BJ (cell line): ENCODE results near the gene ATE1. TPM values are rescaled to one million over a fixed set of nuclear protein-coding genes. Genes with fewer than 3 reads are reported as not detected.

ENCODE experiments used
- CTCF ChIA-PET: fragments of 350-600 bp; formaldehyde crosslinking; extraction: SDS; loops from one replicate; lab custom pipeline; 2021; ENCODE audit warnings: antibody characterized with exemption, inconsistent platforms; lab: Yijun Ruan, JAX
- POLR2A ChIA-PET: fragments of 300-600 bp; sonication (Branson Sonifier 250); formaldehyde crosslinking; extraction: SDS; loops from one replicate; lab custom pipeline; 2021; ENCODE audit warnings: antibody characterized with exemption; lab: Charles Lee
- DNase-seq: peaks from one replicate; pipeline ENCODE4 v3.0.0-alpha.2; 2011; ENCODE audit warnings: low read depth
- H3K27me3 ChIP-seq: 2 replicates; pipeline ENCODE4 v1.6.0; 2011; ENCODE audit warnings: low read length; ENCODE audit not compliant: control insufficient read depth, insufficient read depth
- H3K36me3 ChIP-seq: 2 replicates; pipeline ENCODE4 v1.5.1; 2011; ENCODE audit warnings: low read length; ENCODE audit not compliant: control insufficient read depth, insufficient read depth
- H3K4me3 ChIP-seq: 2 replicates; pipeline ENCODE4 v1.5.1; 2011; ENCODE audit warnings: low read depth, mild to moderate bottlenecking, control low read depth, low read length
- CTCF ChIP-seq: IDR thresholded peaks from 2 replicates; pipeline ENCODE4 v1.5.1; 2011; ENCODE audit warnings: low read depth, mild to moderate bottlenecking, control low read depth, inconsistent platforms, low read length, moderate library complexity; ENCODE audit not compliant: insufficient read depth
- polyA plus RNA-seq: library from polyadenylated mRNA; depleted of rRNA; stranded (reverse); fragments of >200 nt; gene quantifications from 2 replicates; pipeline ENCODE4 v1.2.3, GENCODE V29; 2011

The ATE1 gene
- polyA plus RNA-seq, 1 experiment = 7.4 TPM

- TF ChIP-seq CTCF = no peak
- H3K4me3 ChIP-seq = no peak overlapping the region
- no peaks in the 10 kb centered on the region; the same call in 1 of the 2 replicates for H3K36me3 ChIP-seq
- H3K27me3 ChIP-seq = no peaks in the 10 kb centered on the region
- no peak for DNase-seq
- POLR2A ChIA-PET = no interaction called here
- CTCF ChIA-PET = interaction anchor here (0.8 to 1.6 kb wide), 4 partner anchors 10 to 59 kb away, joined by 3 to 5 read pairs (median 3); no protein-coding TSS in a partner anchor
Observed at GRCh38 chr10:121841862-121842261, 86.0 kb downstream of the ATE1 start.

DNA sequence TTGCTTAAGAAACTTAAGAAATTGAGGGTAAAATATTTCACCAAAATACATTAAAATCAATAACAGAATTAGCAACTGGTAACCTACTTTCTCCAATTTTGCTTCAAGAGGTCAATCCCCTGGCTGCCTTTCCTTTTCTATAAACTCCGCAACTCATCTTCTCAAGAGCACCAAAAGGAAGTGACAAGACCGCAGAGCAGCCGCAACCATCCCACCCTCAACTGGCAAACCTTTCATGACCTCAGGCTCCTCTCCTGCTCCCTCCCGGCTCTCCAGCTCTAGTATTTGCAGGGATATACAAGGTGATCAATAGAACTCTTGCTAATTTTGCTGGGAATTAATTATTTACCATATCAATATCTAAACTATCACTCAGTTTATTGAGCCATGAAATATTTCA, 88.9 kb downstream of the ATE1 start:
- CTCF ChIA-PET = no interaction called here
- POLR2A ChIA-PET = no interaction called here

DNA sequence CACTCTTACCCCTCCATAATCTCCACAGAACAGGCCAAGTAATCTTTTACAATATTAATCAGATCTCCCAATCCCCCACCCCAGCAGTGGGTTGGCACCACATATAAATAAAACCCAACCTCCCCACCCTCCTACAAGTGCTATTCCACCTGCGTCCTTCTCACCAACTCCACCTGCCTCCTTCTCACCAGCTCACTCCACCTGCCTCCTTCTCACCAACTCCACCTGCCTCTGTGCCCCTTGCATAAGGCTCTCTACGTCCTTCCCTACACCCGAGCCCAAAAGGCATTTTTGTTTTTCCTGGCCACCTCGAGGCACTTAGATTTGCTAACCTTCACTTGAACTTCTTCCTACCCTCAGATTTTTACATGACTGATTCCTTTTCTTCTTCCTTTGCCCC, 89.7 kb downstream of the ATE1 start:
- Histone ChIP-seq H3K27me3 (no peaks in the 10 kb centered on the region), H3K36me3 (no peaks in the 10 kb centered on the region; the same call in 1 of the 2 replicates), H3K4me3 (no peak overlapping the region)
- TF ChIP-seq CTCF = no peak
- POLR2A ChIA-PET = no interaction called here
- CTCF ChIA-PET = no interaction called here
- no peak for DNase-seq

More for the DNA sequence above, 88.9 kb downstream of the ATE1 start:
- TF ChIP-seq CTCF = no peak
- no peaks in the 10 kb centered on the region for H3K27me3 ChIP-seq
- no peak for DNase-seq
- no peak overlapping the region for H3K4me3 ChIP-seq
- no peaks in the 10 kb centered on the region; the same call in 1 of the 2 replicates for H3K36me3 ChIP-seq

DNA sequence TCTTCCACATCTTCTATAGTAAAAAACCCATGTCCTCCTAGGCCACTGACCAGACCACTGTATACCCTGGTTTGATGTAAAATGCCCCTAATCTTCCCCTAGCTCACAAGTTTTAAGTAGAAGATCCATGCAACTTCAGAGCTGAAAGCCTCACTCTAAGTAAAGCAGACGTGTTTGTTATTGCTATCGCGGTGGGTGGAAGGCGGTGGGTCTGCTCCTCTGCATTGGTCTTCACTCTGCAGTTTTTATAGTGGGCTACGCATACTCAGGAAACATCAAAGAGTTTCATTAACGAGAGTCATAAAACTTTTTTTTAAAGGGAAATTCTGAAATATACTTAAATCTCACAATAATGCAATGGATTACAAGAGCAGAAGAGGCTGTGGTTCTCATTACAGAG, 91.7 kb downstream of the ATE1 start:
- DNase-seq = no peak
- POLR2A ChIA-PET = no interaction called here
- H3K27me3 ChIP-seq = no peaks in the 10 kb centered on the region
- TF ChIP-seq CTCF = no peak
- H3K4me3 ChIP-seq = no peak overlapping the region
- CTCF ChIA-PET = interaction anchor here (0.9 to 2.2 kb wide), 2 partner anchors 13 to 19 kb away, joined by 3 to 12 read pairs; no protein-coding TSS in a partner anchor
- no peaks in the 10 kb centered on the region; the same call in 1 of the 2 replicates for H3K36me3 ChIP-seq

- DNase-seq = no peak
- Histone ChIP-seq H3K36me3 (no peaks in the 10 kb centered on the region; the same call in 1 of the 2 replicates), H3K4me3 (no peak overlapping the region), H3K27me3 (no peaks in the 10 kb centered on the region)
- POLR2A ChIA-PET = no interaction called here
- CTCF ChIA-PET = interaction anchor here (3.6 kb wide), 1 partner anchor 11 kb away, joined by 25 read pairs; no protein-coding TSS in a partner anchor
- no peak for TF ChIP-seq CTCF
Observed at GRCh38 chr10:121835376-121835775, 92.5 kb downstream of the ATE1 start.
